CD1c-positive myeloid dendritic cell (primary cell): ENCODE results near the gene ABI2.

Source experiments
- DNase-seq: peaks from one replicate; pipeline ENCODE4 v3.0.0-alpha.2; 2016; ENCODE audit errors: extremely low spot score

ABI2 gene

DNA sequence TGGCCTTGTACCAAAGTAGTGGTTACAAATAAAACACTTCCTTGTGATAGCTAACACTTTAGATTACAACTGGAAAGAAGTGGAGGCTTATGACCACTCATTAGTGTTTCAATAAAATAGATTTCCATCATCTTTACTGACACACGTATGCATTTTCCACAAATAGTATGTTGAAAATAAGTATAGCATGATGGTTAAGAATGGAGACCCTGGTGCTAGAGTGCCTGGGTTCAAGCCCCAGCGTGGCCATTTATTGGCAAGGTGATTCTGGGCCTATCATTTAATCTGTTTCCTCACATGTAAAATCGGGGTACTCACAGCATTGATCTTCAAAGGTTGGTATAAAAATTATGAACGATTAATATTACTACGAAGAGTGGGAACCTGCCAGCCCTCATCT, 152.4 kb downstream of the ABI2 start:
- DNase-seq = no peak

GRCh38 chr2:203484266-203485112, 156.3 kb downstream of the ABI2 start:
- peak; percentile 53 for DNase-seq

GRCh38 chr2:203489531-203489930, 161.3 kb downstream of the ABI2 start:
- no peak for DNase-seq

GRCh38 chr2:203490391-203490790, 162.2 kb downstream of the ABI2 start:
- DNase-seq = no peak

- DNase-seq = no peak
Observed at GRCh38 chr2:203492965-203493364, 164.8 kb downstream of the ABI2 start.
